T-helper 2 cell (primary cell): ENCODE results near the gene SH3BGRL3.
A peak's percentile ranks its signal among the peaks of the same experiment; 100 is the strongest.
"Not testable (repeated sequence)": the region's sequence is repeated elsewhere in the genome, so short reads cannot be mapped to it uniquely, and the experiment has no call there.

Source experiments
- DNase-seq, 5 experiments: peaks; one replicate each; pipeline versions ENCODE4 v3.0.0 to v3.0.0-alpha.2; 2012 to 2022

The SH3BGRL3 gene

DNA sequence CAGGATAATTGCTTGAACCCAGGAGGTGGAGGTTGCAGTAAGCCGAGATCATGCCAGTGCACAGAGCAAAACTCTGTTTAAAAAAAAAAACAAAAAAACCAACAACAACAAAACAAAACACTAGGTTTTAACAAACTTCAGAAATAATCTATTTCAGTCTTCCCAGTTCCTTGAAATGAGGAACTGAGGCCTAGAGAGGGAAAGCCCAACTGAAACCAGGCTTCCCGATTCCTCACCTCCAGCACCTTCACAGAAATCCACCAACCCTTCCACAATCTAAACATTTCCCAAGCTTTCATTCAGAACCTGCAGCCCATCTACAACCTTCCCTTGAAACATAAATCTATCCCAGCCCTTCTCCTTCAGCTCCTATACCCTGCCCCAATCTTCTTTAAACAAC, 37.3 kb downstream of the SH3BGRL3 start:
- DNase-seq = no peak

DNA sequence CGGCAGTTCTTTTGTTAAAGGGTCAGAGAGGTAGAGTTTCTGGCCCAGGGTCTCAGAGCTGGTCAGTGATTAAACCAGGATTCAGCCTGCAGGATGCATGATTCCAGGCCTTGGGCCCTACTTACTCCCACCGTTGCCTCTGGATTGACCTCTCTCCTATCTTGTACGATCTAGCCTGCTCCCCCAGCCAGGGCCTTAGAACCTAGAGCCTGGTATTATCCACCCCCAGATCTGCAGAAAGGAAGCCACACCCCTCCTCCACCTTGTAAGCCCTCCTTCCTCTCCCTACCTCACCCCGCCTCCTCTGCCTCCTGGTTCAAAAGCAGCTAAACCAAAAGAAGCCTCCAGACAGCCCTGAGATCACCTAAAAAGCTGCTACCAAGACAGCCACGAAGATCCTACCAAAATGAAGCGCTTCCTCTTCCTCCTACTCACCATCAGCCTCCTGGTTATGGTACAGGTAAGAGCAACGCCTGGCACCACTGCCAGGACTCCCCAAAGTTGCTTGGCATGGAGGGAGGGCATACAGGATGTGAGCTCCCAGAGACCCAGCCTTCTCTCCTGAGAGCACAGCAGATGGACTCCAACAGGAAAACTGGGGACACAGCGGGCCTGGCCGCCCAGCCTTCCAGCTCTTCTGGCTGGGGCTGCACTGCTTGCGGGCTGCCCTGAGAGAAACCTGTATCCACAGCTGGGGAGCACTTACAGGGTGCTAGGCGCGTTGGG, 37.9 kb downstream of the SH3BGRL3 start, which contains the start of gene CD52:
TSS of gene CD52 (plus strand) at position 347 of the 726 bp plus-strand sequence. CDS start at position 407, 60 bp downstream.
- DNase-seq = peak; percentile 28 to 91 (median 62)

DNA sequence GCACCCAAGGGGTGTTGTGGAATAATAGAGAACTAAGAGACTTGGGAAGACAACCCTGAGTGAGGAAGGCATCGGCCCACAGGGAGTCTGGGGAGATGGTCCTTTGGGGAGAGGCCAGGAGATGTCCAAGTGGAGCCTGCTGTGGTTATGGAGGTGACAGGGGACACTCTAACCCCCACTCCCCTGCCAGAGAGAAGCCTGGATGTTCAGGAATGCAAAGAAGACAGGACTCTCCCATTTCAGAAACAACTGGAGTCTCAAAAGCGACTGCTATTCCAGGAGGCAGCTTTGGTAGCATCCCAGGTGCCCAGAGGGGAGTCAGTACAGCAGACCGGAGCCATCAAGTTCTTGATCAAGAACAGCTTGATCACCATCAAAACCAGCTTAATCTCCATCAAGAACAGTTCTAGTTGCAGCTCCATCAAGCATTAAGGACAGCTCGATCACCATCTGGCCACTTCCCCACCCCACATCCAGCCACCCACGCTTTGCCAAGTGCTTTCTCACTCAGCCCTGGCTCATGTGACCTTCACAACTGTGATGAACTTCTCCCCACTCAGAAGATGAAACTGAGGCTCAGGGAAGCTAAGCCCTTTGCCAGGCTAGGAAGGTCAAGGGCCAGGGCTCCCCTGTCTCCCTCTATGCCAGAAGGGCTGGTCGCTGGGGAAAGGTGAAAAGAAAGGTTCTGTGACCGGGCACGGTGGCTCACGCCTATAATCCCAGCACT, 38.6 kb downstream of the SH3BGRL3 start:
- peak in 1 of 5 experiments; percentile 26 for DNase-seq

DNA sequence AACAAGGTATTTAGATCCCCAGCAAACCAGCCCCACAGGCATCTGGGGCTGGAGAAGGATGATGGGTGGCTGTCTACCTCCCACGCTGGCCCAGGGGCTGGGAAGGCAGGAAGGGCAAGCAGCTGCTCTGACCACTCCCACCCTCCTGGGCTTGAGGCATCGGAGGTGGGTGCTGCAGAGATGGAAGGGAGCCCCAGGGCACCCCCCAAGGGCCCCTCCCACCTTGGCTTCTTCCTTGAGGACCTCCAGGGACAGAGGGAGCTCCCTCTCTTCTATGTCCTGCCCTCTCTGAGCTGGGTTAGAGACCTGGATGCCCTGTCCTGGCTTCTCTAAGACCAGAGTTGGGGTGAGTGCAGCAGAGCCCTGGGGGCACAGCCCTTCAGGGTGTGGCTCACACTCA, 41.0 kb downstream of the SH3BGRL3 start:
- no peak for DNase-seq

DNA sequence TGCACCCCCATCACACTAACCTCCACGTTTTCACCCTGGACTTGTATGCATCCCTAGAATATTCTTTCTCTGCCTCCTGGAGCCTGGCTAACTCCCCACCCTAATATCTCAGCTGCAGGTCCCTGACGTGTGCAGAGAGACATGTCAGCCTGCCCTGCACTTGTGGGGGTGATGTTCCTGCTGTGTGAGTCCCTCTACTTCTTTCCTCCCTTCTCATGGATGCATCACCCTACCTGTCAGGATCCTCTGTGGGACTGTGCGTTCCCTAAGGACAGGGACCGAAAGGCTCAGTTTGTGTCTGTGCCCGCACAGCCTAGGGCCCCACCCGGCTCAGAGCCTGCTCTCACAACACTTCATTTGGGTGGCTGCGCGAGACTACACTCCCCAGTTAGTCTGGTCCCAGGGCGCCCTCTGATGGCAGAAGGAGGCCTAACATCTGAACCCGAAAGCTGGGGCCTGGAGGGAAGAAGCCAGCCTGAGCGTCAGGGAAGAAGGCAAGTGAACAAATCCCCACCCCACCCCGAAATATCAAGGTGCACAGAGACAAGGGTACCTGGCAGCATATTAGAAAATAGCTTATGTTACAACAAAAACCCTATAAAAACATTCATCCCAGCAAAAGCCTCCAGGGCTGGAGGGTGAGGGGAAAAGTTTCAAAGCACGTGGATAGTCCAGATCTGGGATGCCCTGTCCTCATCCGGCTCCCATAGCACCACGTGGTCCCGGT, 41.6 kb downstream of the SH3BGRL3 start:
- peak; percentile 80 to 95 (median 89) for DNase-seq

DNA sequence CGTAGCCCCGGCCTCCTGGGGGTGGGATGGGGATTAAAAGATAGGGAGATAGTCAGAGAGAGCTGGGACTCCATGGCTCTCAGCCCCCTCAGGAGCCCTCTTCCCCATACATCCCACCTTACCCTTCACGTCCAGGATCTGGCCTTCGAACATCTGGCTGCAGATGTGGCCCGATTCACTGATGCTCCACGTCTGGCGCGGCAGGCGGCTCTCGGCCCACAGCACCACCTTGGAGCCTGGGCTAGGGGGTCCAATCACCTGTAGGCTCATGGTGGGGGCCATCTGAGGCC, 42.1 kb downstream of the SH3BGRL3 start:
- no peak for DNase-seq

DNA sequence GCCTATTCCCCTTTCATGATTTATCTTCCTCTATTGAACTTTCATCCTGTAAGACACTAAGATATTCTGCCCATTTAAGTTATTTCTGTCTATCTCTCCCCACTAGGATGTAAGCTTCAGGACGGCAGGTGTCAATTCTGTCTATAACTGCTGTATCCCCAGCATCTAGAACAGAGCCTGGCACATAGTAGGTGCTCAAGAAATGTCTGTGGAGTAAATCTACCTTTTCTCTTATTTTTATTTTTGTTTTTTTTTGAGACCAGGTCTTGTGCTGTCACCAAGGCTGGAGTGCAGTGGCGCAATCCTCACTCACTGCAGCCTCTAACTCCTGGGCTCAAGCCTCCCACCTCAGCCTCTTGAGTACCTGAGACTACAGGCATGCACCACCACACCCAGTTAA, 43.5 kb downstream of the SH3BGRL3 start:
- DNase-seq = no peak

DNA sequence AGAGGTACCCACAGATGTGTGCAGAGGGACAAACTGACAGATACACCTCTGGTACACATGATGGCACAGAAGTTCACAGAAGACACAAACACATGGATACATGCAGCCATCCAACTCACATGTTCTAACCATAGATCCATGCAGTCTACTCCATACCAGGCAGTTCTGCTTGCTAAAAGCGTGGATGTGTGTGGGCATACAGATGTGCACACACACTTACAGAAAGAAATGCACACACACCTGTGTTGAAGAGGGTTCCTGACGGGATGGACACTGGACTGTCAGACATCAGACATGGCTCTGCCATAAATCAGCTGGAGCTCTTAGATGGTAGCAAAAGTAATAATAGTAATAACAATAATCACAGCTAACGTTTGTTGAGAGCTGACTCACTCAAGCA, 44.7 kb downstream of the SH3BGRL3 start:
- DNase-seq = no peak

DNA sequence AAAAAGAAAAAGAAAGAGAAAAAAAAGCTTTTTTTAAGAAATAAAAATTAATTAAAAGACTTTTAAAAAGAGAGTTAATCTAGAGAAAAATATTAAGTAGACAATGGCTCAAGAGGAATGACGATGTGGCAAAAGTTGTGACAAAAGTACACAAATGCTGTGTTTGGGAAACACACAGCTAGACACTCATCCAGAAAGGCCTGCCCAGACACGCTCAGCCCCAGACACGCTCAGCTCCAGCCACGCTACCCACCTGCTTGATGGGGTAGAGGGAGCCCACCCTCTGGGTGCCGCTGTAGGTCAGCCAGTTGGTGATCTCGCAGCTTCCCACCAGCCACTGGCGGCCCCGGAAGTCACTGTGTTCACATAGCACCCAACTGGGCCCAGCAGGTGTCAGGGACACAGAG, 48.1 kb downstream of the SH3BGRL3 start:
- no peak for DNase-seq

DNA sequence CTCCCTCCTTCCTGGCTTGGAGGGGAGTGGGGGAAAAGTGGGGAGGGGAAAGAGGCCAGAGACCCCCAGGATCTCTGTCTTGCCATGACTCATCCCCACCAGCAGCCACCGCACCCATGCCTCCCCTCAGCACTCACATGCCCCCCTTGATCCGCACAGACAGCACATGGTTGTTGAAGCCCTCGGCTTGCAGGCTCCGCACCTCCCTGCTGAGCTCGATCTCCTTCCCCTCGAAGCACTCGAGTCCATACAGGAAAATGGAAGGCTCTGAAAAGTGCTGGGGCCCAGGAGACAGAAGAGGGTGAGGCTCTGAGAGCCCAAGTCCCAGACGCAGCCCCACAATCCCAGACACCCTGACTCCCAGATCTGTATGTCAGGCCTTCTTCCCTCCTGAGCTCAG, 48.7 kb downstream of the SH3BGRL3 start:
- DNase-seq = no peak

DNA sequence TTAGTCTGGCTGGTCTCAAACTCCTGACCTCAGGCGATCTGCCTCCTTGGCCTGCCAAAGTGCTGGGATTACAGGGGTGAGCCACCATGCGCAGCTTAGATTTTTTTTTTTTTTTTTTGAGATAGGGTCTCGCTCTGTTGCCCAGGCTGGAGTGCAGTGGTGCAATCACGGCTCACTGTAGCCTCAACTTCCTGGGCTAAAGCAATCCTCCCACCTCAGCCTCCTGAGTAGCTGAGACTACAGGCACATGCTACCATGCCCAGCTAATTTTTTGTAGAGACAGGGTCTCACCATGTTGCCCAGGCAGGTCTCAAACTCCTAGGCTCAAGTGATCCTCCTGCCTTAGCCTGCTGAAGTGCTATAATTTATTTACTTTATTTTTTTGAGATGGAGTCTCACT, 49.5 kb downstream of the SH3BGRL3 start:
- not testable (repeated sequence) for DNase-seq

DNA sequence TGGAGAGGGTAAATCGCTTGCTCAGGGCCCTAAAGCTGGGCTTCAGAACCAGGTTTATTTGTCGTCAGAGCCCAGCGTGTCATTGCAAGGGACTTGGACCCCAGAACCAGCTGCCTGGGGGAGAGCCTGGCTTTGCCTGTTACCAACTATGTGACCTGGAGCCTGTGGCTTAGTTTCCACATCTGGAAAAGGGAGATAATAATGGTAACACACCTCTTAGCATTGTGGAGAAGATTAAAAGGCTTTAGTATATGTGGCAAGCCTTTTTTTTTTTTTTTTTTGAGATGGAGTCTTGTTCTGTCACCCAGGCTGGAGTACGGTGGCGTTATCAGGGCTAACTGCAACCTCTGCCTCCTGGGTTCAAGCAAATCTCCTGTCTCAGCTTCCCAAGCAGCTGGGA, 50.4 kb downstream of the SH3BGRL3 start:
- DNase-seq = no peak
